Mesangial cell (primary cell): ENCODE measurements around the gene TRAPPC3L. TPM values are rescaled to one million over a fixed set of nuclear protein-coding genes. Genes with fewer than 3 reads are reported as not detected.

Source experiments
- total RNA-seq: library from RNA; depleted of rRNA; stranded (reverse); fragments of >200 nt; gene quantifications from 2 replicates; pipeline ENCODE4 v1.2.3, GENCODE V29; 2015

The TRAPPC3L gene
- total RNA-seq, result not detected in 2 replicates

GRCh38 chr6:116545651-116546050 lies at the start of gene TRAPPC3L:
TRAPPC3L (minus strand) TSS chr6:116545684; CDS start chr6:116545514, 170 bp downstream.

GRCh38 chr6:116570856-116571682 lies 25.6 kb upstream of the TRAPPC3L start, which contains the start of gene RWDD1:
RWDD1 (plus strand) TSS chr6:116571504; CDS start chr6:116571583, 79 bp downstream.

GRCh38 chr6:116553451-116553850 lies 8.0 kb upstream of the TRAPPC3L start, which contains the start of gene CALHM4:
CALHM4 (plus strand) TSS chr6:116553751; CDS start chr6:116553794, 43 bp downstream.

GRCh38 chr6:116511424-116512110 lies 33.9 kb downstream of the TRAPPC3L start, which contains the start of gene CALHM5:
CALHM5 (plus strand) TSS chr6:116511639; CDS start chr6:116511697, 58 bp downstream.

GRCh38 chr6:116461331-116461931 lies 84.1 kb downstream of the TRAPPC3L start, which contains the start of gene CALHM6:
CALHM6 (plus strand) TSS chr6:116461375; CDS start chr6:116461930, 555 bp downstream.

Other genes with a start within 250 kb of the TRAPPC3L start
- 20.9 and 31.1 TPM in 2 replicates for gene DSE, start 174.7 kb downstream of the TRAPPC3L start, total RNA-seq
- gene CALHM6, start 84.3 kb downstream of the TRAPPC3L start, total RNA-seq, result 1.6 and 2.6 TPM in 2 replicates
- gene CALHM5, start 34.0 kb downstream of the TRAPPC3L start, total RNA-seq, result 0.49 and 0.89 TPM in 2 replicates
- gene CALHM4, start 8.1 kb upstream of the TRAPPC3L start, total RNA-seq, result not detected in 2 replicates
- gene RWDD1, start 25.8 kb upstream of the TRAPPC3L start, total RNA-seq, result 13.2 and 13.7 TPM in 2 replicates
- 0.13 and 0.16 TPM in 2 replicates for gene RSPH4A, start 70.8 kb upstream of the TRAPPC3L start, total RNA-seq
- gene ZUP1, start 123.1 kb upstream of the TRAPPC3L start, total RNA-seq, result 4.6 and 5.5 TPM in 2 replicates
- gene KPNA5, start 135.5 kb upstream of the TRAPPC3L start, total RNA-seq, result 4.2 and 4.4 TPM in 2 replicates
- gene FAM162B, start 220.0 kb upstream of the TRAPPC3L start, total RNA-seq, result not detected in 2 replicates